Activated CD4-positive, CD25-positive, alpha-beta regulatory T cell treated with anti-CD3 and anti-CD28 coated beads, Interleukin-2, amount 50 U/mL, for 24 hours (primary cell): ENCODE measurements around the gene CYRIA.

ENCODE experiments used
- ATAC-seq, 2 donors: fragments of 150-1000 bp; cut with Tn5 transposase; one replicate each; pipeline ENCODE4 v1.10.0; 2021; ENCODE audit warnings: mild to moderate bottlenecking in 1 of 2, moderate library complexity in 1 of 2

CYRIA gene

DNA sequence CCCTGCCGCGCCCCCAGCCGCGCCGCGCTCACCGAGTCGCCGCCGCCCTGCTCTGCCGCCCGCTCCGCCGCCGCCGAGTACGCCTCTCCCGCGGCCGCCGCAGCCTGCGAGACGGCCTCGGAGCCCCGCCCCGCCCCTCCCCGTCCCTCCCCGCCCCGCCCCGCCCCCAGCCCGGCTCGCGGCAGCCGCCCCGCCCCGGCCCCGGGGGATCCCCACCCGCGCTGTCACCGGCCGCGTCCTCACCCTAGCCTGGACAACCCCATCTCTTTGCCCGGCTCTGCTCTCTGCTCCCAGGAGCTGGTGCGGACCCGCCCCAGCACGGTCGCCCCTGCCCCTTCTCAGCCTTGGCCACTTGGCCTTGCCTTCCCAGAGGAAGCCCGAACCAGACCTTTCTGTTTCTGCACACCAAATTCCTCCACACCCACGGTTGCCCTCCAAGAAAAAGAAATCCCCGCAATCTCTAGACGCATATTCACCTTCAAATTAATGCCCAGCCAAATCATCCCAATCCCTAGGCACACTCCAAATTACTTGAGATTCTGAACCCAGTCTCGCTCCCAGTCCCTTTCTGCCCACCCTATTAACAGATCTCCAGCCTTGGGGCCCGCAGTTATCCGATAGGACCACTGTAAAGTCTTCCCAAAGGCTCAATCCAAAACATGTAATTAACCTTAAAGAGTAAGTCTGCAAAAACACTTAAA, at the start of gene CYRIA:
Gene CYRIA, minus strand, starts transcription at position 87 of the 701 bp plus-strand sequence. CDS start 77,715 bp downstream, outside the sequence.
- peak; percentile 52 to 62 for ATAC-seq

DNA sequence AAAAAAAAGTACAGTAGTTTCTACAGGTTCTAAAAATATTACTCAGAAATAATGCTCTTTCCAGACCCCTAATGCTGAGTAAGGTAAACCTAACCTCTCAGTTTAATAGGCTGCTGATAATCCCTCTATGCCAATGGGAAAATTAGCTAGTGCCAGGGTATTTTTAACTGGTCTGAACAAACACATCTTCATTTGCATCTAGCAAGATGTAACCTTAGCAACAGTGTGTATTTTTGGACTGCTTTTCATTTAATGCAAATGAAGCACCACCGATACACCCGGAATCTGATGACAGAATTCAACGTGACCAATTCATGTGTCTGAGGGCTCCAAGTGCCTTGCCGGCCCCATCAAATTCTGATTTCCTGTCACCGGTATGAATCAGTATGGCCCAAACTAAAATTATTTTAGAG, 47.4 kb upstream of the CYRIA start:
- no peak for ATAC-seq

DNA sequence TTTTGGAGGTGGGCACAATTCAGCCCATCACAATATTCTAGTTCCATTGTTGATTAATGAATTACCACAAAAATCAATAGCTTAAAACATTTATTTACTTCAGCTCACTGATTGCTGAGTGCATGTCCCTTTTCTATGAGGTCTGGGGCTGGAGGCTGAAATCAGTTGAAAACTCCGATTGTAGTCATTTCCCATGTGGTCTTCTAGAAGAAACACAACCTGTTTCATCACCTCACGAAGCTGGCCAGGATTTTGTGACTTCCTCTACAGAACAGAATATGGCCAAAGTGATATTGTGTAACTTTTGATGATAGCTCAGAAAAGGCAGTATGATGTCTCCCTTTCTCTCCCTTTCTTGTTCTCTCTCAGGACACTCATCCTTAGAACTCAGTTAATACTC, 44.1 kb upstream of the CYRIA start:
- no peak for ATAC-seq

DNA sequence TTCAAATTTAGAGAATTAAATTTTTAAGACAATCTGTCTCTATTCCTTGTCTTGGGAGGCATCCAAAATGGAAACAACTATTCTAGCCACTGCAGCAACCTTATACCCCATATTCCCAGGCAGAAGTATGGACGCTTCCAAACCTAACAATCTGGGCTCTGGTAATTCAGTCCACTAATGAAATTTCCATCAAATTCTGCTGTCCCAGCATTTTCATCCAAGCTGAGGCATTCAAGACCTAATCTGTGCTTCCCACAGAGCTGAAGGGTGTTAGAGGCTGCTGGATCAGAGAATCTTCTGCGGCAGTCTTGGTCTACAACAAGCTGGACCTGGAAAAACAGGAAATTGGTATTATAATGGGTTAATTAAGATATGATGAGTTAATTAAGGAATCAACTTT, 42.5 kb upstream of the CYRIA start:
- ATAC-seq, result no peak

DNA sequence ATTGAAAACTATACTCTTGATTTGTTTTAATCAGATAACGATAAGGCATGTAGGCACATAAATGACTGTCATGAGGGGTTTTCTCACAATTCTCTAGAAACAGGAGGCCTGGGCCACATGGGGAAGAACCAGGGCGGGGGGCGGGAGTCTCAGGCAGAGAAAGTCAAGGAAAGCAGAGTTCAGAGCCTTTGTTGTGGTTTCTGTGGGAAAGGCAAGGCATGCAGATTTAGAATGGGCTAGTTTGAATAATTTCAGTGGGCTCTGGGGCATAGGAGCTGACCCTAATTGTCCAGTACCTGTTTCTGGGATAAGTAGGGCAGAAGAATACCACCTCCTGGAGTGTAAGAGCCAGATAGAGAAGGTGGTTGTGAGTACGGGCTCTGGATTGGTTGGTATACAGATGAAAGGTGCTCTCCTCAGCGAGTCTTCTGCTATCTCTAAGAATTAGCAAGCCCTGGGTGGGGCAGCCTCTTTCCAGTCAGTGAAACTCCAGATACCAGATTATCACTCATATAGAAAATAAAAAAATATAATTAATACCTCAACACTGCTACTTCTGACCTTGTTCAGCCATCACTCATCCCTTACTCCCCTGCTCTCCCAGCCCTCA, 41.5 kb upstream of the CYRIA start:
- ATAC-seq, result no peak

DNA sequence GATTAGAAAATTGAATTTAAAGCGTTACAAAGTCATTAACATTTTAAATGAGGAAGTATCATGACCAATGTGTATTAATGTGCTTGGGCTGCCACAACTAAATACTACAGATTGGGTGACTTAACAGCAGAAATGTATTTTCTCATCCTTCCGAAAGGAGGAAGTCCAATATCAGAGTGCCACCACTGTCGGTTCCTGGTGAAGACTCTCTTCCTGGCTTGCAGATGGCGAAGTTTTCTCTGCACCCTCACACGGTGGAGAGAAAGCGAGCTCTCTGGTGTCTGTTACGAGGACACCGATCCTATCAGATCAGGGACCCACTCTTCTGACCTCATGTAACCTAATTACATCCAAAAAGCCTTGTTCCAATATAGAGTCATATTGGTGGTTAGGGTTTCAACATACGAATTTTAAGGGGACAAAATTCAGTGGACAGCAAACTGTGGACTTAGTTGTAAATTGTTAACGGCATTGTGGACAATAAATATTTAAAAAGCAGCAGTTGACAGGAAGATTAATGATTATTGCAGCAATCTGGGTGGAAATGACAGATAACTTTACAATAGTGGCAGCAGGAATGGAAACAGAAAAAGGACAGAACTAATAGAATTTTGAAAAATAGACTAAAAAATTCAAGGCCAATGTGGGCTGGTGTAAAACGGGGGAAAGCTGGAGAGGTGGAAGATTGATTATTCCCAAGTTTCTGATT, 35.1 kb upstream of the CYRIA start:
- ATAC-seq, result no peak

DNA sequence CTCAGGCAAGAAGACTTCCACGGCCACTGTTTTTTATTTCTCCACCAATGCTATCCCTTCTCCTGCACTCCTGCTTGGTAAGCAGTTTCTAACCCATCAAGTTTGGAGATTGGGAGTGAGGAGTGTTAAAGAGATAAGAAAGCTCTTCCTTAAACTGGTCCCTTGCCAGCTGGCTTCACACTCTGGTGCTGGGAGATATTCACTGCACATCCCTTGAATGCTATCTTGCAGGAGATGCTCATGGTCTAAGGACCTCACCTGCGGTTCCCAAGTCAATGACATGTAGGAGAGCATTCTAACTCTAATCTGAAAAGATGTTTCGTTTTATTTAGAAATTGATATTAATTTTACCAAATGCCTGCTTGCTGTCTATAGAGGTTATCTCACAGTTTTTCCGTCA, 28.2 kb upstream of the CYRIA start:
- no peak for ATAC-seq

DNA sequence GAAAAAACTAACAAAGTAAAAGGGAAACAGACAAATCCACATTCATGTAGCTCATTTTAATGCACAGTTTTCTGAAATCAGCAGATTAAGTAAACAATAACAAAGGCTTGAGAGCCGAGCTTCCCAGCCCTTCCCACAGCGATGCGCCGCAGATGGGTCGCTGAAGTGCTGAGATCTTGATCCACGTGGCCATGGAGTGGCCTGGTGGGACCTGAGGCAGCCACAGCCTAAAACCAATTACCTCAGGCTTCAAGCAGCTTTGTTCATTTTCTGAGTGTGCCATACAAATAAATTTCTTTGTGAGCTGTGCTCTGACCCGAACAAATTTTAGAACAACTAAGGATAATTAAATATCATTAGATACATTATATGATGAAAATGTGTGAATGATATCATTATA, 25.6 kb upstream of the CYRIA start:
- ATAC-seq, result no peak

DNA sequence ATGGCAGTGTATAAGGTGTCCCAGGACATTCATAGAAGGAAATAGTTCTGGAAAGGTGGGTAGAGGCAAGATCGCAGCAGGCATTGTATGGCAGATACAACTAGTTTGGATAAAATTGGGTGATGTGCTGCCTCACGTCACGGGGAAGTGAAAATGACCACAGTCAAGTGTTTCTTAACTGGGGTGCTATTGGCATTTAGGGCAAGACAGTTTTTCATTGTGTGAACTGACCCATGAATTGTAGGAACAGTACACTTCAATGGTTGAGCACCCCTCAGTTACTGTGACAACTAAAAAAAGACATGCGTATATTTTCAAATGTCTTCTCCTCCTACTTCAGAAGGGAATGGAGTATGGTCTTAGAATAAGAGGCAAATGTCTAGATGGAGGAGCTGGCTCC, 22.3 kb upstream of the CYRIA start:
- no peak for ATAC-seq

DNA sequence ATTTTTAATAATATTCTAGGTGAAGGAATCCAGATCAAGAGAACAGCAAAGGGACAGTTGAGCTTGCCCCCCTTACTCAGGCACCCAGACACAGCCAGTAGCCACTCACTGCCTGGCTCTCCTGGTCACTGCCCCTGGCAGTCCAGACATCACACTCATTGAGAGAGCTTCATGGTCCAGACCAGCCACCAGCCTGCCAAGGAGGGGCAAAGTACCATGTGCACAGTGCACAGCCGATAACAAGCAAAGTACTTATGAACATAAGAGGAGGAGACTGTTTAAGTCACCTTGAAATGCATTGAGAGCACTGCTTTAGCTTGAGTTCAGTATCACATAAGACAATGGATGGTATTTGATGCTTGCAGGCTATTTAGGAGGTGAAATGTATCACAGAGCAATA, 21.6 kb upstream of the CYRIA start:
- ATAC-seq, result no peak

DNA sequence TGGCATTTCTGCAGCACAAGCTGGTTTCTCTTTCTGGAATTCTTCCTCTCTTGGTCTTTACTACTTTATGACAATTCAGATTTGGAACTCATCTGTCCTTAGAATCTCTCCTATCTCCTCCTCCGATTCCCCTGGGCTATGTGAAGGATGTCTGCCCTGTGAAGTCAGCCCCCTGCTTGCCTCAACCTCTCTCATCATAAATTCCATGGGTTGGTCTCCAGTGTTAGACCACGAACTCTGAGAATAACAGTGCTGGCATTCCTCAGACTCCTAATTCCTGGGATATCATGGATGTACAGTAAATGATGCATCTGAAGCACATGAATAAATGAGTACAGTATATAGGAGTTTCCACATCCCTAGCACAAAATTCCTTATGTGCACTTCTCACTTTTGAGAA, 21.0 kb upstream of the CYRIA start:
- ATAC-seq, result no peak

DNA sequence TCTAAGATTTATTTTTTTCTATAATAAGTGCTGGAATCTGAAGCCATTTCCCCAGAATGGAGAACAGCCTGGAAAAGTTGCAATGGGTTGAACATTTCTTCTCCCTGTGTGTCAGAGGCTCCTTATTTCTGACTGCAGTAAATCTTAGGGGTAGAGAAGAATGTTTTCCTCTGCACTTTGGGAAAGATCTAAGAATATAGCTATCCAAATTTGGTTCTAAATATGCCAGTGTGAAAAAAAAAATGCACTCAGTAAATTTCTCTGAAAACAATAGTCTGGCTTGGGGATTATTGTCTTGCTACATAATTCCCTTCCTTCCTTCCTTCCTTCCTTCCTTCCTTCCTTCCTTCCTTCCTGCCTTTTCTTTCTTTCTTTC, 19.7 kb upstream of the CYRIA start:
- no peak for ATAC-seq

DNA sequence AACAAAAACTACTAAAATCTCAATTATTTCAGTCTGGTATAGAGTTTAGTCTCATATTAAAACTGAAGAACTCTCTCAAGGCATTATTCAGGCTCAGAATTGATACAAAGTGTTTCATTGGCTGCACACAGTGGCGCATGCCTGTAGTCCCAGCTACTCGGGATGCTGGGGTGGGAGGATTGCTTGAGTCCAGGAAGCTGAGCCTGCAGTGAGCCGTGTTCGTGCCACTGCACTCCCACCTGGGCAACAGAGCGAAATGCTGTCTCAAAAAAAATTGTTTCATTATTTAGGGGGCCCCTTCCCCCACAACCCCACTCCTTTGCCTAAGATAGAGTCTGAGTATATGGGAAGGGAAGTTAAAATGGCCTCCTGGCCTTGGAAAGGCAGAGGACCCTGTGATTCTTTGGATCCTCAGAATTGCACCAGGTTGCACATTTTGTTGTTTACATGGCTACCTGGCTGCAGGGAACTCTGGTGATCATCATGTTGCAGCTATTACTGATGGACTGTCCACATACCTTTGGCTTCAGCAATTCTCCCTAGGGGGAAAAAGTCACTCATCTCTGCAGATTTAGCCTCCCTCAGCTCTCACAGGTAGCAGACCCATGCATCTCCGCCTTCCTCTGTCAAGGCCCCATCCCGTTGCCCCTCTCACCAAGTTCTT, 19.2 kb upstream of the CYRIA start:
- no peak for ATAC-seq

DNA sequence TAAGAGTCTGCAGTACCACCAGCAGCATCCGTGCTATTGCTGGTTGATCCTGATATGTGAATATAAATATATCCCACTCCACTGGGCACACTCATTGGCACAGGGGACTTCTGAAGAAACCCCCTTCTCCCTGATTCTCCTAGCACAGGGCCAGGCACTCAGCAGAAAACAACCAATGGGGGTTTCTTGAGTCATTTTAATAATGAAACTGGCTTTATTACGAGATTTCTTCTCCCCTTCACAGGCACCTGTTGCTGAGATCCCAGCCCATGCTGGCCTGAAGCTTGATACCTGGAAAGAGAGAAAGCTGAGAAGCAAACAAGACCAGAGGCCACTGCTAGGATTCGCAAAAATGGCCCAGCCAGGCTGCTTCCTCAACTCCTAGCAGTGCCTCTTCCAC, 17.9 kb upstream of the CYRIA start:
- ATAC-seq, result no peak

DNA sequence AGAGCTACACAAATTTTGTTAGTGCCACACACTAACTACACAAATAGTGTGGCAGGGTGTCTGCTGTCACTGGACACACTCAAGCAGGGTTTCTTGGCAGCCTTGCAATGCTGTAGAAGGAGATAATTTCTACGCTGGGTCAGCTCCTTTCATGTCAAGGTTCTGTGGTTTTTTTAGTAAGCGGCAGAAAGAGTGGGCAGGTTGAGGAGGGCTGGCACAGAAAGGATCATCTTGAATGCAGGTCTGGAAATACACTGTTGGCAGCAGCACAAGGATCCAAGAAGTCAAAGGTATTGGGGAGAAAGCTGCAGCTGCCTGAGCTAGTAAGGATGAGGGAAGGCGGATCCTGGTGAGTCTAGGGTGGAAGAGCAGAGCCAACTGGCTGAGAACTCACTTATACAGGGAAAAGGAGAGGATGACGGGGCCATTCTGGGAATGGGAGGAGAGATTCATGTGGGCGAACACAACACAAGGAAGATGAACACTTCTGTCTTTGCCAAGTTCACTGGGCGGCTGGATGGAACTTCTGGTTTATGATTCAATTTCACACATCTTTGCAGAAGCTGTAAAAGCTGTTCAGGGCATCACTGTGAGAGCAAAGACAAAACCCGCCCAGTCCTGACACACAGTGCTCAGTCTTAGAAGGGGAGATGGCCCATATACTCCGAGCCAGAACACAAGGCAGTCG, 16.9 kb upstream of the CYRIA start:
- ATAC-seq, result no peak

DNA sequence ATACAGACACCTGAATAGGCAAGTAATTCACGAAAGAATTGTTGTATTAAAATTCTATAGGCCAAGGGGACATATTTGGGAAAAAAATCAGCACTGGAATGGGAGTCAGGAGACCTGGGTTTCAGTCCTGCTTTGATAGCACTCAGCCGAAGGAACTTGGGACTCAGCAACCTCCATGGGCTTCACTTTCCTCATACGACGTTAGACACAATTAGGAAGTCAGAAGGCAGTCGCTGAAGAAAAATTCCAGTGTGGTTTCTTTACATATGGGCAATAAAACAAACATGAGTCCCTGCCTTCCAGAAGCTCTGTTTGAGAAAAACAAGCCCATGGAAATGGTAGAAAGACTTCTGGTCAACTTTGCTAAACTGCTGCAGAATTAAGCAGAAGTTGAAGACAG, 15.1 kb upstream of the CYRIA start:
- ATAC-seq, result no peak

DNA sequence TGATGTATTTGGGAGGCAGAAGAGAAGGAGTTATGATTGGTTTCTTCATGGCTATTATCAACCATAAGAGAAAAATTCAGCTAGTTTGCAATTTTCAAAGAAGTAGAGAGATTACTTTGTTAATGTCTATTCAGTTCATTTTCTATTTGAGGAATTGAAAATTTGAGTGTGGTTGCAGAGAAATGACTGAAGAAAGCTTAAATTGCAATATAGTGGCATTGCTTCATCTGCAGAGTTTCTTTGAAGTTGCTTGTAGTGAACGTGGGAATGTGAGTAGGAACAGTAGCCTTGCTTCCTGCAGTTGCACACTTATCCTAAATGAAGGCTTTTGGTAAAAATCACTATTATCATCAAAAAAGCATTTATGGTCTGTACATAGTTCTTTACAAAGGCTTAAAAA, 14.7 kb upstream of the CYRIA start:
- no peak for ATAC-seq

DNA sequence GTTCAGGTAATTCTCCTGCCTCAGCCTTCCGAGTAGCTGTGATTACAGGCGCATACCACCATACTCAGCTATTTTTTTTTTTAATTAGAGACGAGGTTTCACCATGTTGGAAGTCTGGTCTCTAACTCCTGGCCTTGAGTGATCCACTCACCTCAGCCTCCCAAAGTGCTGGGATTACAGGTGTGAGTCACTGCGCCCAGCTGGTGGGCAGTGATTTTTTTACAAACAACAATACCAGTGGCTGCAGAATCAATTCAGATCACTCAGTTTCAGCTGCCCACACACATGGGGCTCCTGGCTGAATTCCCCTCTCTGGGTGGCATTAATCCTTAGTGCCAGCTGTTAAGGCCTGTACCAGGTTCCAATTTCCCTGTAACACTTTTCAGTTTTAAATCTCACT, 13.3 kb upstream of the CYRIA start:
- ATAC-seq, result no peak

DNA sequence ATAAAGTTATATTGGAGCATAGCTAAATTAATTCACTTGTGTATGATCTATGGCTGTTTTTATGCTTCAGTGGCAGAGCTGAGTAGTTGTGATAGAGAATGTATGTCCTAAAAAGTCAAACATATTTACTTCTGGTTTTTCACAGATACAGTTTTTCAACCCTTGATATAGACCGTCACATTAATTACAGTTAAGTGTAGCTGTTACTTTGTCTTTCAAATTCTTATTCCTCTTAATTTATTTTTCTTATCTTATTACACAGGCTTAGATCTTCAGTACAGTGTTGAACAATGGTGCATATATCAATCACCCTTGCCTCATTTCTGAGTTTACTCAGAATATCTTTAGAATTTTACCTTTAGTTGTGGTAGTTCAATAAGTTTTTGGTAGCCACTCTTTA, 12.2 kb upstream of the CYRIA start:
- ATAC-seq, result no peak

DNA sequence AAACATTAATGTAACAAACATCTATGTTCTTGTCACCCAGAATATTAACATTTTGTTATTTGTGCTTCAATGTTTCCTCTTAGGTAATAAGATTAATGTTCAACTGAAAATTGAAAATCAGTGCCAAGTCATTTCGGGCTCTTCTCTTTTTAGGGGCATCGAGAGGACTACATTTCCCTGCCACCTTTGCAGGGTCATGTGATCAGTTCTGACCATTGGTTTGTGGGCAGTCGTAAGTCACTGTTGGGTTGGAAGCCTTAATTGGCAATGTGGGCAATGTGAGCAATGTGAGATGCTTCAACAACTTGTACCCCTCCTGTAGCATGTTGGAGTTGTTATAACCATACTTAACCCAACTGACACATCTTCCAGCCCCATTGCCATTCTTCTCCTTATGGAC, 10.1 kb upstream of the CYRIA start:
- ATAC-seq, result no peak

DNA sequence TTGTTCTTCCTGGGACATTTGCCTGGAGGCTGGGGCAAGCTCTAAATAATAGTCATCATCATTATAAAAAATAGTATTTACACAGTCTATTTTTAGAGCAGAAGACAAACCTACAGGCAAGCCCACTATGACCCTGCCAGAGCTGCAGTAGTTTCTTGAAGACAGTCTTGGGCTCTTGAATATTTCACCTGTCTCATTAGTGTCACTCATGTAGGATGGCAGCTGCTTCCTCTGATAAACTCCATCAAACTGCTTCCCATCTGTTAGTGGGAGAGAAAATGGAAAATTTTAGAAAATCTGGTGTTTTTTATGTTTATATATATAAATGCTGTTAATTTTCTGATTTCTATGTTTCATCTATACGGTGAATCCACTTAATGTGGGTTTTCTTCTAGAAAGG, 8.5 kb upstream of the CYRIA start:
- ATAC-seq, result no peak

DNA sequence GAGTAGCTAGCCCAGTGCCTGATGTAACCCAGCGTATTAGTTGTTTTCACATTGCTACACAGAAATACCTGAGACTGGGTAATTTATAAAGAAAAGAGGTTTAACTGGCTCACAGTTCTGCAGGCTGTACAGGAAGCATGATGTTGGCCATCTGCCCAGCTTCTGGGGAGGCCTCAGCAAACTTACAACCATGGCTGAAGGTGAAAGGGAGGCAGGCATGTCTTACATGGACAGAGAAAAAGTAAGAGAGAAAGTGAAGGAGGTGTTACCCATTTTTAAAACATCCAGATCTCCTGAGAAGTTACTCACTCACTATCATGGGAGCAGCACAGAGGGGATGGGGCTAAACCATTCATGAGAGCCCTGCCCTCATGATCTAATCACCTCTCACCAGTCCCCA, 6.1 kb upstream of the CYRIA start:
- ATAC-seq, result no peak

DNA sequence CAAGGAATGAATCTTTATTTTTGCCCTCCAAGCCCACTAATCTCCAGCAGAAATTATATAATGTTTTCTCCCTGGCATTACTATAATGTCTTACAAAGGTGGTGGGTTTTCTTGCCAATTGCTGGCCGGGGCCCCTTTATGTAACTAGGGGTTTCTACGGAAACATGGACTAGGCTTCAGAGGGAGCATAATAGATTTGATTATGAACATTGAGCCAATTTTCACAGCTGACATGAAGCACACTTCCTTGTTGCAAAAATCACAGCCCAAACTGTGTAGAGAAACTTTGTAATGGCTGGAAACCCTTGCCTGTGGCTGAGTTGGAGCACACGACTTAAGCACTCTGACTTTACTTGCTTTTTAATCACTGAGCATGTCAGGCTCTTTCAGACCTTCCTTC, 3.8 kb upstream of the CYRIA start:
- ATAC-seq, result no peak
